ENCODE data around the gene HSPA1L. TPM values are rescaled to one million over a fixed set of nuclear protein-coding genes. Genes with fewer than 3 reads are reported as not detected.

HSPA1L gene
- total RNA-seq, 1 experiment from 2014 or later: 1.2 TPM

- Mint-ChIP-seq H3K4me3 (no peak overlapping the region), H3K36me3 (peaks cover 26% of the 10 kb centered on the region), H3K9me3 (peaks cover 7% of the 10 kb centered on the region; the same call in 1 of the 2 replicates), H3K27me3 (ENCODE audit: low read depth) (peaks cover 5% of the 10 kb centered on the region; the same call in 1 of the 2 replicates), H3K27ac (no peak overlapping the region), H3K4me1 (peaks cover 15% of the 10 kb centered on the region)
- POLR2A ChIA-PET: no interaction called here
- DNase-seq (ENCODE audit: low spot score): no peak
- ATAC-seq: no peak
- TF ChIP-seq, protein P1, sequence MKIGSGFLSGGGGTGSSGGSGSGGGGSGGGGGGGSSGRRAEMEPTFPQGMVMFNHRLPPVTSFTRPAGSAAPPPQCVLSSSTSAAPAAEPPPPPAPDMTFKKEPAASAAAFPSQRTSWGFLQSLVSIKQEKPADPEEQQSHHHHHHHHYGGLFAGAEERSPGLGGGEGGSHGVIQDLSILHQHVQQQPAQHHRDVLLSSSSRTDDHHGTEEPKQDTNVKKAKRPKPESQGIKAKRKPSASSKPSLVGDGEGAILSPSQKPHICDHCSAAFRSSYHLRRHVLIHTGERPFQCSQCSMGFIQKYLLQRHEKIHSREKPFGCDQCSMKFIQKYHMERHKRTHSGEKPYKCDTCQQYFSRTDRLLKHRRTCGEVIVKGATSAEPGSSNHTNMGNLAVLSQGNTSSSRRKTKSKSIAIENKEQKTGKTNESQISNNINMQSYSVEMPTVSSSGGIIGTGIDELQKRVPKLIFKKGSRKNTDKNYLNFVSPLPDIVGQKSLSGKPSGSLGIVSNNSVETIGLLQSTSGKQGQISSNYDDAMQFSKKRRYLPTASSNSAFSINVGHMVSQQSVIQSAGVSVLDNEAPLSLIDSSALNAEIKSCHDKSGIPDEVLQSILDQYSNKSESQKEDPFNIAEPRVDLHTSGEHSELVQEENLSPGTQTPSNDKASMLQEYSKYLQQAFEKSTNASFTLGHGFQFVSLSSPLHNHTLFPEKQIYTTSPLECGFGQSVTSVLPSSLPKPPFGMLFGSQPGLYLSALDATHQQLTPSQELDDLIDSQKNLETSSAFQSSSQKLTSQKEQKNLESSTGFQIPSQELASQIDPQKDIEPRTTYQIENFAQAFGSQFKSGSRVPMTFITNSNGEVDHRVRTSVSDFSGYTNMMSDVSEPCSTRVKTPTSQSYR (CRISPR knock-in tag; IDR thresholded peaks at IDR 0.05): no peak
- no peak for TF ChIP-seq IRF2 (CRISPR knock-in tag; IDR thresholded peaks at IDR 0.05; ENCODE audit: borderline replicate concordance, low read depth)
- no peak for TF ChIP-seq NR2C2 (CRISPR knock-in tag; IDR thresholded peaks at IDR 0.05)
- TF ChIP-seq, protein P2, sequence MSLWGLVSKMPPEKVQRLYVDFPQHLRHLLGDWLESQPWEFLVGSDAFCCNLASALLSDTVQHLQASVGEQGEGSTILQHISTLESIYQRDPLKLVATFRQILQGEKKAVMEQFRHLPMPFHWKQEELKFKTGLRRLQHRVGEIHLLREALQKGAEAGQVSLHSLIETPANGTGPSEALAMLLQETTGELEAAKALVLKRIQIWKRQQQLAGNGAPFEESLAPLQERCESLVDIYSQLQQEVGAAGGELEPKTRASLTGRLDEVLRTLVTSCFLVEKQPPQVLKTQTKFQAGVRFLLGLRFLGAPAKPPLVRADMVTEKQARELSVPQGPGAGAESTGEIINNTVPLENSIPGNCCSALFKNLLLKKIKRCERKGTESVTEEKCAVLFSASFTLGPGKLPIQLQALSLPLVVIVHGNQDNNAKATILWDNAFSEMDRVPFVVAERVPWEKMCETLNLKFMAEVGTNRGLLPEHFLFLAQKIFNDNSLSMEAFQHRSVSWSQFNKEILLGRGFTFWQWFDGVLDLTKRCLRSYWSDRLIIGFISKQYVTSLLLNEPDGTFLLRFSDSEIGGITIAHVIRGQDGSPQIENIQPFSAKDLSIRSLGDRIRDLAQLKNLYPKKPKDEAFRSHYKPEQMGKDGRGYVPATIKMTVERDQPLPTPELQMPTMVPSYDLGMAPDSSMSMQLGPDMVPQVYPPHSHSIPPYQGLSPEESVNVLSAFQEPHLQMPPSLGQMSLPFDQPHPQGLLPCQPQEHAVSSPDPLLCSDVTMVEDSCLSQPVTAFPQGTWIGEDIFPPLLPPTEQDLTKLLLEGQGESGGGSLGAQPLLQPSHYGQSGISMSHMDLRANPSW (CRISPR knock-in tag; conservative IDR thresholded peaks at IDR 0.05; ENCODE audit: low read depth): no peak
- TF ChIP-seq ATF2 (CRISPR knock-in tag; IDR thresholded peaks at IDR 0.05; ENCODE audit: borderline replicate concordance, low read depth): no peak
- TF ChIP-seq NR1H2 (CRISPR knock-in tag; IDR thresholded peaks at IDR 0.05): no peak
- no peak for TF ChIP-seq NFE2L1 (CRISPR knock-in tag; IDR thresholded peaks at IDR 0.05)
- TF ChIP-seq TEAD1 (CRISPR knock-in tag; IDR thresholded peaks at IDR 0.05): no peak
- TF ChIP-seq CREM (CRISPR knock-in tag; IDR thresholded peaks at IDR 0.05): no peak
- no peak for TF ChIP-seq TEAD4 (CRISPR knock-in tag; IDR thresholded peaks at IDR 0.05)
- TF ChIP-seq ATF6 (CRISPR knock-in tag; IDR thresholded peaks at IDR 0.05): no peak
- TF ChIP-seq MYBL2 (CRISPR knock-in tag; IDR thresholded peaks at IDR 0.05): no peak
- TF ChIP-seq, protein P3, sequence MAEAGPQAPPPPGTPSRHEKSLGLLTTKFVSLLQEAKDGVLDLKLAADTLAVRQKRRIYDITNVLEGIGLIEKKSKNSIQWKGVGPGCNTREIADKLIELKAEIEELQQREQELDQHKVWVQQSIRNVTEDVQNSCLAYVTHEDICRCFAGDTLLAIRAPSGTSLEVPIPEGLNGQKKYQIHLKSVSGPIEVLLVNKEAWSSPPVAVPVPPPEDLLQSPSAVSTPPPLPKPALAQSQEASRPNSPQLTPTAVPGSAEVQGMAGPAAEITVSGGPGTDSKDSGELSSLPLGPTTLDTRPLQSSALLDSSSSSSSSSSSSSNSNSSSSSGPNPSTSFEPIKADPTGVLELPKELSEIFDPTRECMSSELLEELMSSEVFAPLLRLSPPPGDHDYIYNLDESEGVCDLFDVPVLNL (CRISPR knock-in tag; IDR thresholded peaks at IDR 0.05; ENCODE audit: borderline replicate concordance, low read depth): no peak
- TF ChIP-seq PREB (CRISPR knock-in tag; IDR thresholded peaks at IDR 0.05; ENCODE audit: borderline replicate concordance): no peak
- TF ChIP-seq AR (CRISPR knock-in tag; IDR thresholded peaks at IDR 0.05): no peak
- no peak for TF ChIP-seq PRRX2 (CRISPR knock-in tag; IDR thresholded peaks at IDR 0.05)
- no peak for TF ChIP-seq ZNF671 (CRISPR knock-in tag; IDR thresholded peaks at IDR 0.05)
- no peak for TF ChIP-seq SOX15 (CRISPR knock-in tag; IDR thresholded peaks at IDR 0.05)
- no peak for TF ChIP-seq ATF3 (CRISPR knock-in tag; conservative IDR thresholded peaks at IDR 0.05)
- no peak for TF ChIP-seq ZNF263 (CRISPR knock-in tag; IDR thresholded peaks at IDR 0.05; ENCODE audit: low read depth)
- CTCF ChIA-PET: no interaction called here
These were observed 44.8 kb upstream of the HSPA1L start for GRCh38 chr6:31859923-31860322.
